ENCODE results near the gene FLG.
"Not testable (repeated sequence)": the region's sequence is repeated elsewhere in the genome, so short reads cannot be mapped to it uniquely, and the experiment has no call there.

FLG gene

GRCh38 chr1:152303139-152303872, 21.7 kb downstream of the FLG start:
- in situ Hi-C loops (cut with MboI; ENCODE audit: low sequenced_read_pairs), result not testable (repeated sequence)

- in situ Hi-C loops (cut with MboI; ENCODE audit: low sequenced_read_pairs), result not testable (repeated sequence)
Observed at GRCh38 chr1:152256394-152256793, 68.6 kb downstream of the FLG start.

Measured in HL-60/S4 treated with phorbol 12-myristate 13-acetate at 8.2 ng/mL for 4 days and 3 days (cell line).